GM18858 (cell line): ENCODE results near the gene SHPK.
A peak's percentile ranks its signal among the peaks of the same experiment; 100 is the strongest.

Source experiments
- ATAC-seq: cut with Tn5 transposase; IDR thresholded peaks from one replicate; pipeline ENCODE4 v1.9.1; 2021; ENCODE audit not compliant: unreplicated experiment

Gene SHPK

GRCh38 chr17:3663102-3664011, 27.3 kb upstream of the SHPK start:
- ATAC-seq = no peak

- ATAC-seq = no peak
These were observed 24.4 kb upstream of the SHPK start for GRCh38 chr17:3660311-3660891.

- no peak for ATAC-seq
These were observed 23.6 kb upstream of the SHPK start for GRCh38 chr17:3659541-3660111.

- ATAC-seq = no peak
These were observed 22.9 kb upstream of the SHPK start for GRCh38 chr17:3658784-3659449.

DNA sequence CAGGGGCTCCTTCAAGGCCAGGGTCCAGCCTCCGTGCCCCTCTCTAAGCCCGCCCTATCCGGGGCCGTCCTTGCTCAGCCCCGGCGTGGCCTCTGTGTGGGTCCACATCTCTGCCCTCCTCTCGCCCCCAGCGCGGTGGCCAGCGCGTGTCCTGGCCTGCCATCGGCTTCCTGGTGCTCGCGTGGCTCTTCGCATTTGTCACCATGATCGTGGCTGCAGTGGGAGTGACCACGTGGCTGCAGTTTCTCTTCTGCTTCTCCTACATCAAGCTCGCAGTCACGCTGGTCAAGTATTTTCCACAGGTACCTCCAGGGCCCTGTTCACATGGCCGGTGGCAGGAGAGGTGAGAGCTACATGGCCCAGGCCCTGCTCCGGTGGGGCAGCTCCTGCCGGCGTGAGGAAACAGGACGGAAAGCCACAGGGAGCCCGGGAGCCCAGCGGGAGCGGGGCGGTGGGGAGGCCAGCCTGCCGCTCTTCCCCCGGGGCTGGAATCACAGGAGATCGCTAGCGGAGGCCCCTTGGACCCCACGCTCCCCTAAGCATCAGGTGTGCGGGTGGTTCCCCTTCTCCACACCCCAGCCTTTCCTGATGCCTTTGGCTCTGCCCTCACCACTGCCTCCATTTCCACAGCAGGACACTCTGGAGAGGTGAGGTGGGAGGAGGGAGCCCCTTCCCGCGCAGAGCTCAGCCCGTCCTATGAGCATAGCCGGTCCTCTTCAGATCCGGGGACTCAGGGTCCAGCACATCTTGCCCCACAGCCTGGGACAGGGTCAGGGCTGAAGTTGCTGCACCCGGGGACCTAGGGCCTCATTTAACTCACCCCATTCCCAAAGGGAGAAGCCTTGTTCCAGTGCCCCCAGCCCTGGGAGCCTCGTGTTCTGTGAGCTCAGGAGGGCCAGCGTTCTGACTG, 22.1 kb upstream of the SHPK start:
- ATAC-seq = no peak

DNA sequence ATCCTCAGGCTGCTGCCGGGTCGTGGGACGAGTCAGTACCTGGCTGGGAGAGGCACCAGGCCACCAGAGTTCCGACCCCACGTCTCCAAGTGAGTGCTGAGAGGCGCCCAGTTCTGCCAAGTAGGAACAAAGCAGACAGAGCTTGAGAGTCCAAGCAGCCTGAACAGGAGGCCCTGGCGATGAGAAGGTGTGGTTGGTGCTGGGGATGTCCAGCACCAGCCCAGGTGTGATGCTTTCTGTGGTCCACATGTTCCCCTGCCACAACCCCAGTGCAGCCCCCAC, 21.5 kb upstream of the SHPK start:
- ATAC-seq = no peak

GRCh38 chr17:3656755-3657587, 20.9 kb upstream of the SHPK start:
- ATAC-seq = no peak

- ATAC-seq = no peak
These were observed 20.3 kb upstream of the SHPK start for GRCh38 chr17:3656353-3656752.

- no peak for ATAC-seq
These were observed 19.7 kb upstream of the SHPK start for GRCh38 chr17:3655766-3656165.

- no peak for ATAC-seq
These were observed 11.9 kb upstream of the SHPK start for GRCh38 chr17:3647769-3648555.

GRCh38 chr17:3647251-3647650, 11.2 kb upstream of the SHPK start:
- no peak for ATAC-seq

DNA sequence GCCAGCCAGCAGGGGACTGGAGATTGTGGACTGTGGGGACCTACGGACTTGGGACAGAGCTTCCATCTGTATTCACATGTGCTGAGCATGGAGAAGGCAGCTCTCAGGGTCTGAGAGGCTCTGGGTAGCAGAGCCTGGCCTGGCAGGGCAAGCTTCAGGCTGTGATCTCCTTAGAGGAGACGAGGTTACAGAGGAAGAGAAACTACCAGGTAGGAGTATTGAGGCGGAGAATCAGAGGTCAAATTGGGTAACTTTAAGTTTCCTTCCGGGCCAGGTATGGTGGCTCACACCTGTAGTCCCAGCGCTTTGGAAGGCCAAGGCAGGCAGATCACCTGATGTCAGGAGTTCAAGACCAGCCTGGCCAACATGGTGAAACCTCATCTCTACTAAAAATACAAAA, 9.3 kb upstream of the SHPK start:
- no peak for ATAC-seq

GRCh38 chr17:3643889-3644349, 7.9 kb upstream of the SHPK start:
- no peak for ATAC-seq

DNA sequence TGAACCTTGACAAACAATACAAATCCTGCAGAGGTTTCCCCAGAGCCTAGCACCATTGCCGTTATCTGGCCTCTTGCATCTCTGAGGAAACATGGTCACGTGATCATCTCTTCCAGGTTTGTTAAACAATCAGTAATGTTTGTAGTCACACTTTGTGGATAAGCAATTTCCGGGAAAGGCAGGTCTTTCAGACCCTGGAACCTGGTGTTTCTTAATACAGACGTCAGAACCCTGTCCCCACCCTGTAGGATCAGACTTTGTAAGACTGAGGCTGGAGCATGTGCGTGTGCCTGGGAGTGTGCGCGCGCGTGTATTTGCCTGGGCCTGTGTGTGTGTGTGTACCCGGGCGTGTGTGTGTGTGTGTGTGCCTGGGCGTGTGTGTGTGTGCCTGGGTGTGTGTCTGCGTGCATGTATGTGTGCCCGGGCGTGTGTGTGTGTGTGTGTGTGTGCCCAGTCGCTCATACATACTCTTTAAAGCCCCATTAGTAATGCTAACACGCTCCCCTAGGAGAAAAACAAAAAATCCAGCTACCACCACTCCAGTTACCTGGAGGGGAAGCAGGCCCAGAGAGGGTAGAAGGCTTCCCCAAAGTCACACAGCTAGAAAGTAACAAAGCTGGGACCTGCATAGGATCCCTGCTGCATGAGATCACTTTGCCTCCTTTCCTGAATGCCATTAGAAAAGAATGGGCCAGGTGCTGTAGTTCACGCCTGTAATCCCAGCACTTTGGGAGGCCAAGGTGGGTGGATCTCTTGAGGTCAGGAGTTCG, 5.9 kb upstream of the SHPK start:
- ATAC-seq = no peak

- ATAC-seq = no peak
These were observed 5.0 kb upstream of the SHPK start for GRCh38 chr17:3641014-3641413.

GRCh38 chr17:3639981-3640596, 4.0 kb upstream of the SHPK start:
- no peak for ATAC-seq

DNA sequence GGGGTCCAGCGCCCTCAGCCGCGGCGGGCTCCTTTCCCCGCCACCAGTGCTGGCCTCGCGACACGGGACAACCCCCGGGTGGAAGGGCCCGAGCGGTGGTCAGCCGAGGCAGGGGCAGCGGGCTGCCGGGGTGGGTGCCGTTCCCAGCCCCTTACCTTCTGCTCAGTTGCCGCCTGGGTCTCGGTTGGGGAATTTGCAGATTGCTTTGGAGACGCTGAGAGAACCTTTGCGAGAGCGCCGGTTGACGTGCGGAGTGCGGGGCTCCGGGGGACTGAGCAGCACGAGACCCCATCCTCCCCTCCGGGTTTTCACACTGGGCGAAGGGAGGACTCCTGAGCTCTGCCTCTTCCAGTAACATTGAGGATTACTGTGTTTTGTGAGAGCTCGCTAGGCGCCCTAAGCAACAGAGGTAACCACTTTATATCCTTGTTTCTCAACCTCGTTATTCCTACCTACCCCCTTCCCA, 891 bp upstream of the SHPK start:
- ATAC-seq = peak; percentile 5
